ENCODE results near the gene IMMP2L.
"Not testable (repeated sequence)": the region's sequence is repeated elsewhere in the genome, so short reads cannot be mapped to it uniquely, and the experiment has no call there.

IMMP2L gene

GRCh38 chr7:110664803-110665202 lies 897.5 kb downstream of the IMMP2L start:
- DNase-seq, result no peak

GRCh38 chr7:110660637-110661036 lies 901.7 kb downstream of the IMMP2L start:
- DNase-seq, result not testable (repeated sequence)

- DNase-seq, result no peak
These were observed 912.0 kb downstream of the IMMP2L start for GRCh38 chr7:110650328-110650727.

GRCh38 chr7:110647266-110647665 lies 915.0 kb downstream of the IMMP2L start:
- DNase-seq, result no peak

- no peak for DNase-seq
These were observed 915.5 kb downstream of the IMMP2L start for GRCh38 chr7:110646804-110647203.

- no peak for DNase-seq
These were observed 916.7 kb downstream of the IMMP2L start for GRCh38 chr7:110645616-110646015.

- no peak for DNase-seq
These were observed 917.2 kb downstream of the IMMP2L start for GRCh38 chr7:110645060-110645459.

- no peak for DNase-seq
These were observed 925.0 kb downstream of the IMMP2L start for GRCh38 chr7:110637252-110637651.

- no peak for DNase-seq
These were observed 929.0 kb downstream of the IMMP2L start for GRCh38 chr7:110633313-110633712.

- DNase-seq, result no peak
These were observed 935.9 kb downstream of the IMMP2L start for GRCh38 chr7:110626414-110626813.

GRCh38 chr7:110625294-110625693 lies 937.0 kb downstream of the IMMP2L start:
- DNase-seq, result no peak

GRCh38 chr7:110623436-110623835 lies 938.9 kb downstream of the IMMP2L start:
- DNase-seq, result no peak

GRCh38 chr7:110621289-110621688 lies 941.0 kb downstream of the IMMP2L start:
- no peak for DNase-seq

GRCh38 chr7:110620110-110620735 lies 942.1 kb downstream of the IMMP2L start:
- no peak for DNase-seq
